Measurements from ENCODE around the gene TMEM252.

GRCh38 chr9:68523367-68523936, 17.2 kb downstream of the TMEM252 start:
- TF ChIP-seq CTCF (IDR thresholded peaks at IDR 0.05) (no peak), POLR2AphosphoS5 (IDR thresholded peaks at IDR 0.05) (no peak), POLR2A (IDR thresholded peaks at IDR 0.05) (no peak)
